T-helper 9 cell (primary cell): ENCODE measurements around the gene THAP3.

ENCODE experiments used
- DNase-seq: peaks from one replicate; pipeline ENCODE4 v3.0.0-alpha.2; 2020
- total RNA-seq, 2 donors: gene quantifications; one replicate each; lab custom pipeline; 2026; lab: John Stamatoyannopoulos, UW

The THAP3 gene
- 6.5 to 34.1 reads per million in 2 donors for total RNA-seq

- DNase-seq: peak; percentile 95
These were observed at the start of gene THAP3 for GRCh38 chr1:6624710-6625583. TSS of gene THAP3 (plus strand) at chr1:6624868. CDS start at chr1:6625219, 351 bp downstream.

- no peak for DNase-seq
These were observed 46.7 kb upstream of the THAP3 start for GRCh38 chr1:6577831-6578525.

GRCh38 chr1:6578624-6579373 is 45.9 kb upstream of the THAP3 start:
- no peak for DNase-seq

- peak; percentile 96 for DNase-seq
These were observed 45.1 kb upstream of the THAP3 start, which contains the start of gene ZBTB48 for GRCh38 chr1:6579374-6580118. TSS of gene ZBTB48 (plus strand) at chr1:6579994. CDS start at chr1:6580610, 616 bp downstream.

GRCh38 chr1:6580119-6580592 is 44.5 kb upstream of the THAP3 start:
- no peak for DNase-seq

GRCh38 chr1:6580593-6581409 is 43.9 kb upstream of the THAP3 start:
- no peak for DNase-seq

- no peak for DNase-seq
These were observed 42.9 kb upstream of the THAP3 start for GRCh38 chr1:6581561-6582305.

- no peak for DNase-seq
These were observed 42.3 kb upstream of the THAP3 start for GRCh38 chr1:6582370-6582769.

GRCh38 chr1:6584126-6585080 is 40.3 kb upstream of the THAP3 start:
- DNase-seq: no peak

- DNase-seq: no peak
These were observed 39.5 kb upstream of the THAP3 start for GRCh38 chr1:6585081-6585722.

- DNase-seq: no peak
These were observed 38.8 kb upstream of the THAP3 start for GRCh38 chr1:6585841-6586240.

- no peak for DNase-seq
These were observed 38.3 kb upstream of the THAP3 start for GRCh38 chr1:6586404-6586816.

- DNase-seq: no peak
These were observed 37.2 kb upstream of the THAP3 start for GRCh38 chr1:6587261-6588005.

GRCh38 chr1:6588128-6588892 is 36.4 kb upstream of the THAP3 start:
- no peak for DNase-seq

GRCh38 chr1:6588893-6589520 is 35.7 kb upstream of the THAP3 start:
- DNase-seq: no peak

- no peak for DNase-seq
These were observed 34.6 kb upstream of the THAP3 start for GRCh38 chr1:6590046-6590445.

- no peak for DNase-seq
These were observed 33.4 kb upstream of the THAP3 start for GRCh38 chr1:6591222-6591621.
